Right atrium auricular region (tissue), 2 donors: ENCODE results near the gene RPEL1. TPM values are rescaled to one million over a fixed set of nuclear protein-coding genes. Genes with fewer than 3 reads are reported as not detected.

Source experiments
- DNase-seq: peaks from one replicate; pipeline ENCODE4 v3.0.0-alpha.2; 2019; ENCODE audit warnings: low spot score
- H3K27ac ChIP-seq, 2 donors: fragments of 200-600 bp; sonication (generic); 1 replicate in 1 of 2; 2 replicates in 1 of 2; pipeline ENCODE4 v1.5.1; 2016 to 2019
- H3K27me3 ChIP-seq, 2 donors: fragments of 200-600 bp; sonication (generic); one replicate each; pipeline versions ENCODE4 v1.5.1 to v1.6.0; 2017 to 2019
- H3K36me3 ChIP-seq: fragments of 200-600 bp; sonication (generic); one replicate; pipeline ENCODE4 v1.5.1; 2016
- H3K4me1 ChIP-seq, 2 donors: fragments of 200-600 bp; sonication (generic); one replicate each; pipeline versions ENCODE4 v1.5.1 to v1.6.0; 2017 to 2019
- H3K4me3 ChIP-seq, 2 donors: fragments of 200-600 bp; sonication (generic); 1 replicate in 1 of 2; 2 replicates in 1 of 2; pipeline ENCODE4 v1.5.1; 2017 to 2019; ENCODE audit warnings: mild to moderate bottlenecking in 1 of 2, moderate library complexity in 1 of 2
- H3K9me3 ChIP-seq, 2 donors: fragments of 200-600 bp; sonication (generic); one replicate each; pipeline ENCODE4 v1.5.1; 2019
- total RNA-seq, 2 donors: library from RNA; depleted of rRNA; stranded (reverse); fragments of >200 nt; gene quantifications; one replicate each; pipeline ENCODE4 v1.1.0, GENCODE V29; 2016
- TF ChIP-seq, protein P1 (sequence below), 2 donors: fragments of 200-600 bp; sonication (generic); IDR thresholded peaks; one replicate each; pipeline ENCODE4 v1.5.1; 2019; ENCODE audit warnings: antibody characterized with exemption in 2 of 2

The RPEL1 gene
- total RNA-seq, 2 donors from 2014 or later, result not detected

DNA sequence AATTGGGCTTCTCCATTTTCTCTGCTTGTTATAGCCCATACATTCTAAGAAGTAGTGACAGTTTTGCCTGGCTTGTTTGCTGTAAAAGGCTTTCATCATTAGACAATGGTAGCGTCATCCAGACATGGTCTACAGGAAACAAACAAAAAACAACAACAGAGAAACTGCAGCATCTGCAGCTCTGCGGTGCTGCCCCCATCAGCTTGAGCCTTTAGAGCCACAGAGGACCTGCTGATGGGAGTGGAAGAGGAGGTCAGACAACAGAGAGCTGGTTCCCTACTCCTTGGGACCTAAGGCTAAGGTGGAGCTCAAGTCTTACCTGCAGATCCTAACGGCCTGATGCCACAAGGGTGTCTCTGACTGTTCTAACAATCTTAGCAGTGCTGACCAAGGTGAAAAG lies 34.3 kb downstream of the RPEL1 start:
- no peak for DNase-seq
- no peak overlapping the region for H3K4me3 ChIP-seq
- H3K27ac ChIP-seq, result no peak overlapping the region
- TF ChIP-seq, protein P1, sequence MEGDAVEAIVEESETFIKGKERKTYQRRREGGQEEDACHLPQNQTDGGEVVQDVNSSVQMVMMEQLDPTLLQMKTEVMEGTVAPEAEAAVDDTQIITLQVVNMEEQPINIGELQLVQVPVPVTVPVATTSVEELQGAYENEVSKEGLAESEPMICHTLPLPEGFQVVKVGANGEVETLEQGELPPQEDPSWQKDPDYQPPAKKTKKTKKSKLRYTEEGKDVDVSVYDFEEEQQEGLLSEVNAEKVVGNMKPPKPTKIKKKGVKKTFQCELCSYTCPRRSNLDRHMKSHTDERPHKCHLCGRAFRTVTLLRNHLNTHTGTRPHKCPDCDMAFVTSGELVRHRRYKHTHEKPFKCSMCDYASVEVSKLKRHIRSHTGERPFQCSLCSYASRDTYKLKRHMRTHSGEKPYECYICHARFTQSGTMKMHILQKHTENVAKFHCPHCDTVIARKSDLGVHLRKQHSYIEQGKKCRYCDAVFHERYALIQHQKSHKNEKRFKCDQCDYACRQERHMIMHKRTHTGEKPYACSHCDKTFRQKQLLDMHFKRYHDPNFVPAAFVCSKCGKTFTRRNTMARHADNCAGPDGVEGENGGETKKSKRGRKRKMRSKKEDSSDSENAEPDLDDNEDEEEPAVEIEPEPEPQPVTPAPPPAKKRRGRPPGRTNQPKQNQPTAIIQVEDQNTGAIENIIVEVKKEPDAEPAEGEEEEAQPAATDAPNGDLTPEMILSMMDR (IDR thresholded peaks at IDR 0.05), result no peak
- H3K9me3 ChIP-seq, result no peaks in the 10 kb centered on the region
- H3K4me1 ChIP-seq, result peaks cover 0 to 18% of the 10 kb centered on the region in 2 donors
- no peaks in the 10 kb centered on the region for H3K36me3 ChIP-seq
- H3K27me3 ChIP-seq, result peaks cover 12 to 30% of the 10 kb centered on the region in 2 donors

DNA sequence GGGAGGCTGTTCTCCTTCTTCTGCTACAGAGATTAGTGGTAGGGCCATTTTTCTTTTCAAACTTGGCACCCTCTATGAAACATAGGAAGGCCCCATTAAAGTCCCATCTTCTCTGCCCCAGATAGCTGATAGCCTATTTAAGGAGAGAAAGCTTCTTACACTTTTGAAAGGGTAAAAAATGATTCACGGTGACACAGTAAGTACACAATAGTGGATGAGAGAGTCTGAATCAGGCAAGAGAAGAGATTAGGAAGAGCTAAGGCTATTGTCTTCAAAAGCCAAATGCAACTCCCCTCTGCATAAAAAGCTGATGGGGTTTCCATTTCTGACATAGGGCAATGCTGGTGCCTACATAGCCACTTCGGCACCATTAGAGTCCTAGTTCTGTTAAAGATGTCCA lies 34.8 kb downstream of the RPEL1 start:
- Histone ChIP-seq H3K9me3 (no peaks in the 10 kb centered on the region), H3K4me3 (no peak overlapping the region), H3K4me1 (peaks cover 0 to 18% of the 10 kb centered on the region in 2 donors), H3K27ac (no peak overlapping the region), H3K36me3 (no peaks in the 10 kb centered on the region), H3K27me3 (peaks cover 12 to 30% of the 10 kb centered on the region in 2 donors)
- TF ChIP-seq, protein P1 (IDR thresholded peaks at IDR 0.05), result no peak
- DNase-seq, result no peak

DNA sequence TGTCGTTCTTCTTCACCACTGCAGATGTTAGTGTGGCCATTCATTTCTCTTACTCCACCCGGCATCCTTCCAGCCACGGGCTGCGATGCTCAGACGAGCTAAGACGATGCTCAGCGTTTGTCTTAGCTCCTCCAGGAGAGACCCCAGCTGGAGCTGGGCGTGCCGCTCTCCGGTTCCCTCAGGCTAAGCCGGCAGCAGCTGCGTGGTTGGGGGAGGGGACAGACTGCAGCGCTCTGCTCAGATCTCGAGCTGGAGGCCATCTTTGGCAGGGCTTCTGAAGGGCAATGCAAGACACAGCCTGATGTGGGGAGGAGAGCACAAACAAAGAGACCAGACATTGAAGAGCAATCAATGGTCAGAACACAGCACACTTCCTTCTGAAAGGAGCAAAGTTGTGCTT lies 36.1 kb downstream of the RPEL1 start:
- TF ChIP-seq, protein P1 (IDR thresholded peaks at IDR 0.05), result no peak
- DNase-seq, result no peak
- H3K4me3 ChIP-seq, result no peak overlapping the region
- no peak overlapping the region for H3K27ac ChIP-seq
- H3K36me3 ChIP-seq, result no peaks in the 10 kb centered on the region
- H3K9me3 ChIP-seq, result no peaks in the 10 kb centered on the region
- peaks cover 12 to 25% of the 10 kb centered on the region in 2 donors for H3K27me3 ChIP-seq
- peaks cover 0 to 14% of the 10 kb centered on the region in 2 donors for H3K4me1 ChIP-seq

DNA sequence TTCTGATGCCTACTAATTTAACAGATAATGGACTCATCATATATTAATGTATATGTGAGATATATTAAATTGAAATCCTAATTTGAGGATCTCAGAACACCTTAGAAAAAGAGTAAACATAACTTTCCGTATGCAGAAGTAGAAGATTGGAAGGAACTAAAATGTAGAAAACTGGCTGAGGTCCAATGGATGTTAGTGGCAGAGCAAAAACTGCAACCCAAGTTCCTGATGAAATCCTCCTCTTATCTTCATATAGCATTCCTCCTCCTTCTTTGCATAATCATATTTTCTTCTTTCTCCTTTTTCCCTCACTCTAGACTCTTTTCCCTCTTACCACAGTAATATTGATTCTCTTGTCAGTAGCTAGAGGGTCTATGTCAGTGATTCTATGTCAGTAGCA lies 37.3 kb downstream of the RPEL1 start:
- no peak overlapping the region for H3K27ac ChIP-seq
- TF ChIP-seq, protein P1 (IDR thresholded peaks at IDR 0.05), result no peak
- H3K27me3 ChIP-seq, result peaks cover 5 to 13% of the 10 kb centered on the region in 2 donors
- H3K36me3 ChIP-seq, result no peaks in the 10 kb centered on the region
- no peak for DNase-seq
- no peaks in the 10 kb centered on the region for H3K9me3 ChIP-seq
- no peak overlapping the region for H3K4me3 ChIP-seq
- H3K4me1 ChIP-seq, result peaks cover 0 to 2% of the 10 kb centered on the region in 2 donors

DNA sequence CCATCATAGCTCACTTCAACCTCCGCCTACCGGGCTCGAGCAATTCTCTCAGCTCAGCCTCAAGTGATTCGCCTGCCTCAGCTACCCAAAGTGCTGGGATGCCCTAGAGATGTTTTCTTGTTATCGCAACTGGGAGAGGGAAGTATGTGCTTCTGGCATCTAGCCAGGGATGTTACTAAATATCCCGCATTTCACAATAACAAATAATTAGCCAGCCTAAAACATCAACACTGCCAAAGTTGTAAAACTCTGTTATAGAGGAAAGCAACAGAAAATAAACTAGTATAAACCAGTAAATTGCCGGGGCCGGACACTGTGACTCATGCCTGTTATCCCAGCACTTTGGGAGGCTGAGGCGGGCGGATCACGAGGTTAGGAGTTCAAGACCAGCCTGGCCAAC lies 38.5 kb downstream of the RPEL1 start:
- H3K27ac ChIP-seq, result no peak overlapping the region
- TF ChIP-seq, protein P1 (IDR thresholded peaks at IDR 0.05), result no peak
- no peaks in the 10 kb centered on the region for H3K9me3 ChIP-seq
- no peaks in the 10 kb centered on the region for H3K36me3 ChIP-seq
- H3K4me3 ChIP-seq, result no peak overlapping the region
- H3K27me3 ChIP-seq, result peaks cover 0 to 6% of the 10 kb centered on the region in 2 donors
- H3K4me1 ChIP-seq, result no peaks in the 10 kb centered on the region
- DNase-seq, result no peak

DNA sequence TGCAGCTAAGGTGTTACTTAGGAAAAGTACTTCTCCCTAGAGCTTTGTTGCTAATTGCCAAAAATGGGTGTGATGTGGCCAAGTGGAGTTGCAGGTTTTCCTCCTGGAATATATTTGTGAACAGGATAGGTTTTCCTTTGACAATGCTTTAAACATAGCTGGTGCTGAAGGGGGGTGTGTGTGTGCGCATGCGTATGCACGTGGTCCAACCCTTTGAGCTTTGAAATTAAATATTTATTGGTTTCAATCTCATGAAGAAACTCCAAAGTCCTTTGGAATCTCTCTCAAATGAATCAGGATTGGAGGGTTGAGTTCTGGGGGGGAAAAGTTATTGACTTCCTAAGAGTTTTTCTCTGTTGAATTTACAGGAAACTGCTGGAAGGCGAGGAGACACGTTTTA lies 42.3 kb downstream of the RPEL1 start:
- Histone ChIP-seq H3K27ac (no peak overlapping the region), H3K36me3 (no peaks in the 10 kb centered on the region), H3K4me1 (no peaks in the 10 kb centered on the region), H3K27me3 (peaks cover 0 to 3% of the 10 kb centered on the region in 2 donors), H3K4me3 (no peak overlapping the region), H3K9me3 (no peaks in the 10 kb centered on the region)
- no peak for DNase-seq
- TF ChIP-seq, protein P1 (IDR thresholded peaks at IDR 0.05), result no peak
